Gastrocnemius medialis (tissue), 4 donors: ENCODE data around the gene TMEM79. TPM values are rescaled to one million over a fixed set of nuclear protein-coding genes. Genes with fewer than 3 reads are reported as not detected.
A peak's percentile ranks its signal among the peaks of the same experiment; 100 is the strongest.

Source experiments
- ATAC-seq, 2 donors: fragments of 150-250 bp; one replicate each; pipeline ENCODE4 v1.9.1; 2016
- DNase-seq, 2 donors: peaks; one replicate each; pipeline ENCODE4 v3.0.0-alpha.2; 2019
- H3K27ac ChIP-seq, 4 donors: fragments of 200-600 bp; sonication (generic); 1 replicate in 1 of 4; 2 replicates in 3 of 4; pipeline ENCODE4 v1.5.1; 2016 to 2018; ENCODE audit warnings: mild to moderate bottlenecking in 2 of 4, moderate library complexity in 1 of 4
- H3K27me3 ChIP-seq, 3 donors: fragments of 200-600 bp; sonication (generic) in 2 of 3; 1 replicate in 1 of 3; 2 replicates in 2 of 3; pipeline versions ENCODE4 v1.5.1 to v1.6.0; 2016 to 2019; ENCODE audit warnings: mild to moderate bottlenecking in 1 of 3, moderate library complexity in 1 of 3
- H3K36me3 ChIP-seq, 2 donors: fragments of 200-600 bp; sonication (generic) in 1 of 2; one replicate each; pipeline ENCODE4 v1.5.1; 2017 to 2018
- H3K4me1 ChIP-seq, 2 donors: fragments of 200-600 bp; sonication (generic) in 1 of 2; one replicate each; pipeline ENCODE4 v1.5.1; 2016 to 2017; ENCODE audit warnings: mild to moderate bottlenecking in 2 of 2
- H3K4me3 ChIP-seq, 4 donors: fragments of 200-600 bp; sonication (generic) in 3 of 4; 1 replicate in 1 of 4; 2 replicates in 3 of 4; pipeline ENCODE4 v1.5.1; 2016 to 2019; ENCODE audit warnings: mild to moderate bottlenecking in 2 of 4
- H3K9me3 ChIP-seq, 3 donors: fragments of 200-600 bp; sonication (generic) in 2 of 3; 1 replicate in 1 of 3; 2 replicates in 2 of 3; pipeline ENCODE4 v1.5.1; 2016 to 2019
- POLR2A ChIP-seq, 2 donors: fragments of 450-650 bp; IDR thresholded peaks; one replicate each; pipeline ENCODE4 v1.6.1; 2017; ENCODE audit warnings: antibody characterized with exemption in 2 of 2, mild to moderate bottlenecking in 2 of 2, moderate library complexity in 2 of 2
- in situ Hi-C, 4 donors: fragments of 200-750 bp; cut with MboI; loops; one replicate each; pipeline versions ENCODE4 v1.15.0 to v1.8.0; 2017; ENCODE audit warnings: low sequenced_read_pairs in 4 of 4
- intact Hi-C: fragments of 100-400 bp; cut with DNase I; formaldehyde crosslinking; loops from one replicate; pipeline ENCODE4 v1.15.1; 2023; ENCODE audit warnings: low total_unique reads
- total RNA-seq, 4 donors: library from RNA; depleted of rRNA; stranded (reverse); fragments of >200 nt; gene quantifications; one replicate each; pipeline versions ENCODE4 v1.1.0 to v1.2.3, GENCODE V29; 2016
- TF ChIP-seq, protein P1 (sequence below), 5 experiments: fragments of 450-650 bp in 3 of 5; fragments of 200-600 bp in 2 of 5; sonication (generic) in 2 of 5; IDR thresholded peaks in 4 of 5; conservative IDR thresholded peaks in 1 of 5; 1 replicate in 4 of 5; 2 replicates in 1 of 5; pipeline ENCODE4 v1.5.1; 2016 to 2019; ENCODE audit warnings: antibody characterized with exemption in 5 of 5, mild to moderate bottlenecking in 3 of 5, moderate library complexity in 3 of 5

TMEM79 gene
- total RNA-seq, 4 donors from 2014 or later: 0.20 to 1.5 (median 0.68) TPM

DNA sequence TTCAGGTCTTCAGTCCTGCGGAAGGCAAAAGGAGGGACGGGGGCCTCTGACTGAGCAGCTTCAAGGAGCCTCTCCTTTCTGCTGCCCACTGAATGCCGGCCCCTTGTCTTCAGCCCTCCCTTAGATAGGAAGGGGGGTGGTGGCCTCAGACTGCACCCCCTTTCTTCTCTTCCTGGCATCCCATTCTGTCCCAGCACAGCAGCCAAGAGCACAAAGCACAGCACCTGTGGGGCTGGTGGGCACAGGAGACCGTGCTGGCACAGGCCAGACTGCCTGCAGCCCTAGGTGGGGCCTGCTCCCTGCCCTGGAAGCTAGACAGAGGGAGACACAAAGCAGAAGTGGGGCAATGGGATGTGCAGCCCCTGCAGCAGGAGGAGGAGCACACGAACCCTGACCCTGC, 34.5 kb upstream of the TMEM79 start:
- Histone ChIP-seq H3K27me3 (peaks cover 16 to 20% (median 19%) of the 10 kb centered on the region in 3 donors), H3K36me3 (peaks cover 0 to 57% of the 10 kb centered on the region in 2 donors), H3K4me1 (peaks cover 7 to 10% of the 10 kb centered on the region in 2 donors), H3K4me3 (no peak overlapping the region), H3K27ac (no peak overlapping the region), H3K9me3 (no peaks in the 10 kb centered on the region)
- DNase-seq (no peak), ATAC-seq (no peak)
- in situ Hi-C loops (no loop called here), intact Hi-C loops (no loop called here)
- TF ChIP-seq, protein P1, sequence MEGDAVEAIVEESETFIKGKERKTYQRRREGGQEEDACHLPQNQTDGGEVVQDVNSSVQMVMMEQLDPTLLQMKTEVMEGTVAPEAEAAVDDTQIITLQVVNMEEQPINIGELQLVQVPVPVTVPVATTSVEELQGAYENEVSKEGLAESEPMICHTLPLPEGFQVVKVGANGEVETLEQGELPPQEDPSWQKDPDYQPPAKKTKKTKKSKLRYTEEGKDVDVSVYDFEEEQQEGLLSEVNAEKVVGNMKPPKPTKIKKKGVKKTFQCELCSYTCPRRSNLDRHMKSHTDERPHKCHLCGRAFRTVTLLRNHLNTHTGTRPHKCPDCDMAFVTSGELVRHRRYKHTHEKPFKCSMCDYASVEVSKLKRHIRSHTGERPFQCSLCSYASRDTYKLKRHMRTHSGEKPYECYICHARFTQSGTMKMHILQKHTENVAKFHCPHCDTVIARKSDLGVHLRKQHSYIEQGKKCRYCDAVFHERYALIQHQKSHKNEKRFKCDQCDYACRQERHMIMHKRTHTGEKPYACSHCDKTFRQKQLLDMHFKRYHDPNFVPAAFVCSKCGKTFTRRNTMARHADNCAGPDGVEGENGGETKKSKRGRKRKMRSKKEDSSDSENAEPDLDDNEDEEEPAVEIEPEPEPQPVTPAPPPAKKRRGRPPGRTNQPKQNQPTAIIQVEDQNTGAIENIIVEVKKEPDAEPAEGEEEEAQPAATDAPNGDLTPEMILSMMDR (IDR thresholded peaks at IDR 0.05 in 4 of 5, conservative IDR thresholded peaks at IDR 0.05 in 1 of 5): no peak
- no peak for TF ChIP-seq POLR2A (IDR thresholded peaks at IDR 0.05)

DNA sequence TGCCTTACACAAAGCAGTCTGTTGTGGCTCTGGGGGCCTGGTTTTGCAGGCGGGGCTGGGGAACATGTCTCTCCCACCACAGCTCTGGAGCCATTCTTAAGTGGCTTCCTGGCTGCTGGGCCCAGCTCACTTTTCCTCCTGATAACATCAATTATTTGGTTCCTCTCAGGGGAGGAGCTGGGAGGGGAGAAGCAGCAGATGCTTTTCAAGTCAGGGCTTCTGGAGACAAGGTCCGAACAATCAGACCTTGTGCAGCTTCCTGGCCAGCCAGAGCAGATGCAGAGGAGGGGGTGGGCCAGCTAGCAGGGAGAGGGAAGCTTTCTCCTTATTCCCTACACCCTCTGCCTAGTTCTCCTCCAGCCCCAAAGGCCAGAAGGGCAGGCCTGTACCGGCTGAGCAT, 32.6 kb upstream of the TMEM79 start:
- Histone ChIP-seq H3K36me3 (peaks cover 3 to 69% of the 10 kb centered on the region in 2 donors), H3K4me3 (no peak overlapping the region), H3K9me3 (no peaks in the 10 kb centered on the region), H3K4me1 (peaks cover 0 to 7% of the 10 kb centered on the region in 2 donors), H3K27ac (peak overlapping the region in 1 of 4 donors; percentile 20), H3K27me3 (peaks cover 0 to 2% (median 0%) of the 10 kb centered on the region in 3 donors)
- in situ Hi-C loops: no loop called here
- TF ChIP-seq, protein P1 (IDR thresholded peaks at IDR 0.05 in 4 of 5, conservative IDR thresholded peaks at IDR 0.05 in 1 of 5): no peak
- TF ChIP-seq POLR2A (IDR thresholded peaks at IDR 0.05): no peak
- peak in 1 of 2 donors; percentile 38 for ATAC-seq
- intact Hi-C loops: no loop called here
- DNase-seq: no peak

DNA sequence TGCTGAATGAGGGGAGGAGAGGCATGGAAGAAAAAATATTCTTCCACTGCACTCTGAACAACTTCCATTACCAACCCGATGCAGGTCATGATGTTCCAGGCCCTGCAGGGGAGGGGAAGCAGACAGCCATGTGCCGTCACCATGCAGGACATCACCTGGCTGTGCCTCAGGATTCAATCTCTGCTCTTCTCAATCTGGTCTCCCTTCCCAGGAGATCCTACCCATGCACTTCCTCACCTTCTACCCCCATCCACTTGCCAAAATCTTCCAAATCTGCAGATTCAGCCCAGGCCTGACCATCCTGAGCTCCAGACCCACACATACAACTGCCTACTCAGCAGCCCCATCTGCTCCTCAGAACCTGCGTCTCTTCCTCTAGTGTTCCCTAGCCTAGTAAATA, 30.5 kb upstream of the TMEM79 start:
- in situ Hi-C loops: no loop called here
- Histone ChIP-seq H3K27me3 (no peaks in the 10 kb centered on the region), H3K4me1 (no peaks in the 10 kb centered on the region), H3K27ac (no peak overlapping the region), H3K4me3 (no peak overlapping the region), H3K36me3 (peaks cover 7 to 86% of the 10 kb centered on the region in 2 donors), H3K9me3 (no peaks in the 10 kb centered on the region)
- no peak for TF ChIP-seq POLR2A (IDR thresholded peaks at IDR 0.05)
- TF ChIP-seq, protein P1 (IDR thresholded peaks at IDR 0.05 in 4 of 5, conservative IDR thresholded peaks at IDR 0.05 in 1 of 5): no peak
- DNase-seq (no peak), ATAC-seq (no peak)
- intact Hi-C loops: no loop called here

DNA sequence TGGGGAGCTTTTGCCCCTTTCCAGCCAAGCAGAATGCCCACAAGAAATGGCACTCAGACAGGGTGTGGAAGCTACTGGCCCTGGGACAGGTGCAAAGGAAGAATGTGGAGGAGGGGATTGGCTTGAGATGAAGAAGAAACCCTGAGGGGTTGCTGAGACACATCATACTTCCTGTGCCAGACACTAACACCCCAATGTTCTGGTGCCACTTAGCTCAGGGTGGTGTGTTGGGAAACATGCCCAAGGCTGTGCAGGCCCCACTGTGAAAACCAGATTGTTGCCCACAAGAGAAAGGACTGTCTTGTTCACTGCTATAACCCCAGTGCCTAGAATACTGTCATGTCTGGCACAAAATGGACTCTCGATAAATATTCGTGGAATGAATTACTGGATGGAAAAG, 26.4 kb upstream of the TMEM79 start:
- DNase-seq: no peak
- no peaks in the 10 kb centered on the region for H3K4me1 ChIP-seq
- no peak overlapping the region for H3K27ac ChIP-seq
- ATAC-seq: no peak
- H3K9me3 ChIP-seq: no peaks in the 10 kb centered on the region
- intact Hi-C loops: no loop called here
- no peaks in the 10 kb centered on the region for H3K27me3 ChIP-seq
- TF ChIP-seq POLR2A (IDR thresholded peaks at IDR 0.05): no peak
- TF ChIP-seq, protein P1 (IDR thresholded peaks at IDR 0.05 in 4 of 5, conservative IDR thresholded peaks at IDR 0.05 in 1 of 5): no peak
- in situ Hi-C loops: no loop called here
- H3K4me3 ChIP-seq: no peak overlapping the region
- peaks cover 7 to 88% of the 10 kb centered on the region in 2 donors for H3K36me3 ChIP-seq

DNA sequence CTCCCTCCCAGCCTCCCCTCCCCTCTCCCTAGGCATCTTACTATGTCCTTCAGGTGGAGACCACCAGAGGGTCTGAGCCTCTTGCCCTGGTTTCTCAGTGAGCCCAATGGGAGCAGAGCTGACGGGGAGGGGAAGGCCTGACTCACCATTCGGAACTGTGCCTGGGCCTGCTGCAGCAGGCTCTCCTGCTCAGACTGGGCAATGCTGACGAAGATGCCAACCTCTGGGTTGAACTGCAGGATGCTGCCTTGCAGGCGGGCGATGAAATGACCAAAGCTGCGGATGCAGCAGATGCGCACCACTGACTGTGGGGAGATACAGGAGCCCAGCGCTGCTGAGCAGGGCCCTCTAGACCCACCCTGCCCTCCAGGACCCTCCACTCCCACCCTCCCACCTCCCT, 25.3 kb upstream of the TMEM79 start:
- no peak for ATAC-seq
- no peak for TF ChIP-seq POLR2A (IDR thresholded peaks at IDR 0.05)
- TF ChIP-seq, protein P1 (IDR thresholded peaks at IDR 0.05 in 4 of 5, conservative IDR thresholded peaks at IDR 0.05 in 1 of 5): no peak
- in situ Hi-C loops: no loop called here
- Histone ChIP-seq H3K4me1 (no peaks in the 10 kb centered on the region), H3K27ac (no peak overlapping the region), H3K9me3 (no peaks in the 10 kb centered on the region), H3K36me3 (peaks cover 7 to 88% of the 10 kb centered on the region in 2 donors), H3K4me3 (no peak overlapping the region), H3K27me3 (no peaks in the 10 kb centered on the region)
- DNase-seq: no peak
- intact Hi-C loops: no loop called here
